ENCODE data around the gene OR11L1.

GRCh38 chr1:247833601-247834000 lies 8.1 kb downstream of the OR11L1 start:
- no peak for TF ChIP-seq POLR2AphosphoS5 (IDR thresholded peaks at IDR 0.05)
- no peak for TF ChIP-seq CTCF (IDR thresholded peaks at IDR 0.05)

Measured in prostate gland (tissue), 2 donors.